Esophagus muscularis mucosa (tissue), 4 donors: ENCODE results near the gene TSPYL2.

Experiments
- CTCF ChIP-seq, 3 experiments: fragments of 200-600 bp in 2 of 3; fragments of 450-650 bp in 1 of 3; sonication (generic) in 2 of 3; IDR thresholded peaks; one replicate each; pipeline ENCODE4 v1.5.1; 2017 to 2019; ENCODE audit warnings: antibody characterized with exemption in 3 of 3, mild to moderate bottlenecking in 2 of 3, moderate library complexity in 1 of 3
- EP300 ChIP-seq: sonication (generic); formaldehyde crosslinking; IDR thresholded peaks from one replicate; pipeline ENCODE4 v1.6.1; 2017; ENCODE audit warnings: antibody characterized with exemption
- POLR2A ChIP-seq: fragments of 450-650 bp; IDR thresholded peaks from one replicate; pipeline ENCODE4 v1.6.1; 2017; ENCODE audit warnings: antibody characterized with exemption, moderate library complexity, mild to moderate bottlenecking, low read depth
- POLR2AphosphoS5 ChIP-seq, 2 donors: sonication (generic); formaldehyde crosslinking; IDR thresholded peaks; one replicate each; pipeline ENCODE4 v1.6.1; 2017; ENCODE audit warnings: antibody characterized with exemption in 2 of 2

GRCh38 chrX:53073115-53073586 lies 9.0 kb upstream of the TSPYL2 start:
- TF ChIP-seq POLR2A (no peak), CTCF (IDR thresholded peaks at IDR 0.05) (no peak), EP300 (no peak), POLR2AphosphoS5 (IDR thresholded peaks at IDR 0.05) (no peak)
